ENCODE measurements around the gene BET1L.
"Not testable (repeated sequence)": the region's sequence is repeated elsewhere in the genome, so short reads cannot be mapped to it uniquely, and the experiment has no call there.

Gene BET1L

GRCh38 chr11:191490-192478 lies 15.4 kb downstream of the BET1L start:
- H3K4me3 ChIP-seq (replicated peaks; ENCODE audit: insufficient read depth, low read length); H3K27ac ChIP-seq (replicated peaks); H3K27me3 ChIP-seq (ENCODE audit: insufficient read depth, poor library complexity, severe bottlenecking): not testable (repeated sequence)
- DNase-seq (ENCODE audit: low read depth in 1 of 2, low spot score in 1 of 2): peak in 1 of 2 experiments; percentile 9

GRCh38 chr11:190546-190945 lies 16.7 kb downstream of the BET1L start:
- not testable (repeated sequence) for DNase-seq (ENCODE audit: low read depth in 1 of 2, low spot score in 1 of 2); H3K27ac ChIP-seq (replicated peaks); H3K27me3 ChIP-seq (ENCODE audit: insufficient read depth, poor library complexity, severe bottlenecking); H3K4me3 ChIP-seq (replicated peaks; ENCODE audit: insufficient read depth, low read length)

GRCh38 chr11:189843-190311 lies 17.3 kb downstream of the BET1L start:
- H3K27ac ChIP-seq (replicated peaks); H3K4me3 ChIP-seq (replicated peaks; ENCODE audit: insufficient read depth, low read length); H3K27me3 ChIP-seq (ENCODE audit: insufficient read depth, poor library complexity, severe bottlenecking): not testable (repeated sequence)
- peak in 1 of 2 experiments; percentile 55 for DNase-seq (ENCODE audit: low read depth in 1 of 2, low spot score in 1 of 2)

DNA sequence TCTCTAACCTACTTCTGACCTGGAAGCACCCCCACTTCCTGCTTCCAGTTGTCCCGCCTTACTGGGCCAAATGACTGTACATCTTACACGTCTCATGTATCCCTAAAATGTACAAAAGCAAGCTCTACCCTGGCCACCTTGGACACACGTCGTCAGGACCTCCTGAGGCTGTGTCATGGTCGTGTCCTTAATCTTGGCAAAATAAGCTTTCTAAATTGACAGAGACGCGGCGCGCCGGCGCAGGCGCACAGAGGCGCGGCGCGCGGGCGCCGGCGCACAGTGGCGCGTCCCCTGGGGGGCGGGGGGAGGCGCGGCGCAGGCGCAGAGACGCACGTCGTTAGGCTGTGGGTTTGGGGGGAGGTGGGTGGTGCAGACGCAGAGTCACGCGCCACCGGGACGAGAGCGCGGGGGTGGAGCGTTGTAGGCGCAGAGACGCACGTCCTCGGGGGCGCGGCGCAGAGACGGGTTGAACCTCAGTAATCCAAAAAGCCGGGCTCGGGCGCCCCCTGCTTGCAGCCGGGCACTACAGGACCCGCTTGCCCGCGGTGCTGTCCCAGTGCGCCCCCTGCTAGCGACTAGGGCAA lies 17.9 kb downstream of the BET1L start:
- DNase-seq (ENCODE audit: low read depth in 1 of 2, low spot score in 1 of 2); H3K4me3 ChIP-seq (replicated peaks; ENCODE audit: insufficient read depth, low read length); H3K27ac ChIP-seq (replicated peaks); H3K27me3 ChIP-seq (ENCODE audit: insufficient read depth, poor library complexity, severe bottlenecking): not testable (repeated sequence)

GRCh38 chr11:180242-180641 lies 27.0 kb downstream of the BET1L start:
- not testable (repeated sequence) for H3K4me3 ChIP-seq (replicated peaks; ENCODE audit: insufficient read depth, low read length); DNase-seq (ENCODE audit: low read depth in 1 of 2, low spot score in 1 of 2); H3K27me3 ChIP-seq (ENCODE audit: insufficient read depth, poor library complexity, severe bottlenecking); H3K27ac ChIP-seq (replicated peaks)
